Adrenal gland (tissue), 12 donors: Measurements from ENCODE around the gene ITPRIP. TPM values are rescaled to one million over a fixed set of nuclear protein-coding genes. Genes with fewer than 3 reads are reported as not detected.
A peak's percentile ranks its signal among the peaks of the same experiment; 100 is the strongest.

Source experiments
- DNase-seq, 7 donors: peaks; one replicate each; pipeline ENCODE4 v3.0.0-alpha.2; 2019 to 2020
- H3K27ac ChIP-seq, 5 donors: fragments of 200-600 bp; sonication (generic) in 4 of 5; 1 replicate in 3 of 5; 2 replicates in 2 of 5; pipeline versions ENCODE4 v1.5.1 to v1.8.0; 2016 to 2020; ENCODE audit warnings: mild to moderate bottlenecking in 1 of 5
- H3K27me3 ChIP-seq: fragments of 200-600 bp; 2 replicates; pipeline ENCODE4 v1.8.0; 2021
- H3K36me3 ChIP-seq, 2 donors: fragments of 200-600 bp; replicated peaks in 1 of 2; 1 replicate in 1 of 2; 2 replicates in 1 of 2; pipeline versions ENCODE4 v1.5.1 to v1.8.0; 2018 to 2022
- H3K4me1 ChIP-seq, 2 donors: fragments of 200-600 bp; replicated peaks in 1 of 2; 1 replicate in 1 of 2; 2 replicates in 1 of 2; pipeline versions ENCODE4 v1.5.1 to v1.8.0; 2018 to 2021
- H3K4me3 ChIP-seq, 4 donors: fragments of 200-600 bp; sonication (generic) in 3 of 4; one replicate each; pipeline ENCODE4 v1.5.1; 2016 to 2018
- H3K9me3 ChIP-seq, 3 donors: fragments of 200-600 bp; sonication (generic) in 1 of 3; replicated peaks in 1 of 3; 1 replicate in 2 of 3; 2 replicates in 1 of 3; pipeline versions ENCODE4 v1.5.1 to v1.8.0; 2016 to 2021
- CTCF ChIP-seq, 6 experiments: fragments of 450-650 bp in 4 of 6; fragments of 200-600 bp in 2 of 6; sonication (generic) in 1 of 6; IDR thresholded peaks; 1 replicate in 5 of 6; 2 replicates in 1 of 6; pipeline versions ENCODE4 v1.5.1 to v1.8.0; 2016 to 2021; ENCODE audit warnings: antibody characterized with exemption in 6 of 6, mild to moderate bottlenecking in 2 of 6, moderate library complexity in 1 of 6
- POLR2A ChIP-seq, 2 donors: fragments of 450-650 bp; IDR thresholded peaks; one replicate each; pipeline ENCODE4 v1.6.1; 2017; ENCODE audit warnings: antibody characterized with exemption in 2 of 2, mild to moderate bottlenecking in 2 of 2, moderate library complexity in 1 of 2
- WGBS, 4 donors: extraction: QIAGEN DNeasy Blood & Tissue Kit in 2 of 4; methylation state at CpG; one replicate each; pipeline versions ENCODE4 v1.1.5 to v1.1.7; 2013 to 2017; 5-methylcytosine and 5-hydroxymethylcytosine counted together
- intact Hi-C, 2 donors: fragments of 100-400 bp; cut with DNase I; formaldehyde crosslinking; loops; one replicate each; pipeline versions ENCODE4 v1.14.1 to v1.15.0; 2022 to 2023
- polyA plus RNA-seq, 3 donors: library from polyadenylated mRNA; stranded (reverse); fragments of 200-250 nt in 2 of 3; fragments of 350-450 nt in 1 of 3; fragmentation: Illumina TruSeq in 1 of 3; extraction: RNeasy Lipid Tissue Mini Kit (QIAGEN cat#74804) in 1 of 3; gene quantifications; one replicate each; pipeline ENCODE4 v1.2.3, GENCODE V29; 2013 to 2014
- total RNA-seq, 9 donors: library from RNA; depleted of rRNA in 4 of 9; stranded (reverse); fragments of >200 nt in 4 of 9; fragments of 120-200 nt in 1 of 9; fragmentation: NEBNext Ultra II Directional in 1 of 9; extraction: Animal tissue kit (Norgen Biotek cat#: 25700) in 1 of 9; gene quantifications; one replicate each; pipeline versions ENCODE4 v1.1.0 to v1.2.4, GENCODE V29; 2013 to 2023
- donor health status: healthy with polysubstance abuse.
- donor health status: Bipolar disorder and iron deficiency.
- donor health status: DM: yes; HTN: yes; CAD: no.
- donor health status: DM: no; HTN: no; CAD: no.
- donor health status: DM: no; HTN: no; CAD: no.
- donor health status: DM: yes; HTN: yes; CAD: no.

Gene ITPRIP
- total and polyA plus RNA-seq, 12 donors = 4.2 to 27.0 (median 19.1) TPM

- Histone ChIP-seq H3K36me3 (peaks cover 0 to 10% of the 10 kb centered on the region in 2 donors), H3K4me1 (peaks cover 6 to 21% of the 10 kb centered on the region in 2 donors), H3K9me3 (no peaks in the 10 kb centered on the region), H3K27me3 (no peaks in the 10 kb centered on the region), H3K4me3 (no peak overlapping the region), H3K27ac (no peak overlapping the region)
- TF ChIP-seq POLR2A (IDR thresholded peaks at IDR 0.05) = no peak
- no peak for TF ChIP-seq CTCF (IDR thresholded peaks at IDR 0.05)
- WGBS, 4 donors = 72 to 88% (median 74%) methylated on average over 3 of the region's 3 CpGs
- intact Hi-C loops = loop anchor here in 1 of 2 donors (5.0 kb wide), 1 partner anchor 45 kb away; the partner anchor contains the start of gene CFAP58
- peak in 1 of 7 donors; percentile 54 for DNase-seq
These were observed 31.4 kb downstream of the ITPRIP start for GRCh38 chr10:104306897-104307296.

GRCh38 chr10:104304927-104305326 lies 33.3 kb downstream of the ITPRIP start:
- Histone ChIP-seq H3K36me3 (no peaks in the 10 kb centered on the region), H3K4me1 (peaks cover 0 to 17% of the 10 kb centered on the region in 2 donors), H3K9me3 (no peaks in the 10 kb centered on the region), H3K27ac (peak overlapping the region in 1 of 5 donors; percentile 49), H3K27me3 (no peaks in the 10 kb centered on the region), H3K4me3 (no peak overlapping the region)
- TF ChIP-seq CTCF (IDR thresholded peaks at IDR 0.05) = no peak
- TF ChIP-seq POLR2A (IDR thresholded peaks at IDR 0.05) = no peak
- DNase-seq = peak in 1 of 7 donors; percentile 49
- 49 to 56% (median 54%) methylated on average over 8 of the region's 8 CpGs for WGBS, 4 donors
- intact Hi-C loops = loop anchor here in 1 of 2 donors (5.0 kb wide), 1 partner anchor 47 kb away; the partner anchor contains the start of gene CFAP58

GRCh38 chr10:104304356-104304745 lies 33.9 kb downstream of the ITPRIP start:
- no peak for DNase-seq
- Histone ChIP-seq H3K27me3 (no peaks in the 10 kb centered on the region), H3K4me3 (no peak overlapping the region), H3K9me3 (no peaks in the 10 kb centered on the region), H3K36me3 (no peaks in the 10 kb centered on the region), H3K27ac (peak overlapping the region in 1 of 5 donors; percentile 49), H3K4me1 (peaks cover 0 to 12% of the 10 kb centered on the region in 2 donors)
- WGBS, 4 donors = 81 to 85% (median 84%) methylated on average over 4 of the region's 4 CpGs
- no peak for TF ChIP-seq CTCF (IDR thresholded peaks at IDR 0.05)
- TF ChIP-seq POLR2A (IDR thresholded peaks at IDR 0.05) = no peak
- intact Hi-C loops = no loop called here

- H3K27ac ChIP-seq = peak overlapping the region in 1 of 5 donors; percentile 33
- DNase-seq = peak in 1 of 7 donors; percentile 40
- intact Hi-C loops = no loop called here
- WGBS, 4 donors = 44 to 50% (median 47%) methylated on average over 2 of the region's 2 CpGs
- no peak overlapping the region for H3K4me3 ChIP-seq
- H3K36me3 ChIP-seq = no peaks in the 10 kb centered on the region
- H3K27me3 ChIP-seq = no peaks in the 10 kb centered on the region
- no peaks in the 10 kb centered on the region for H3K9me3 ChIP-seq
- TF ChIP-seq CTCF (IDR thresholded peaks at IDR 0.05) = no peak
- TF ChIP-seq POLR2A (IDR thresholded peaks at IDR 0.05) = no peak
- peaks cover 0 to 12% of the 10 kb centered on the region in 2 donors for H3K4me1 ChIP-seq
These were observed 34.5 kb downstream of the ITPRIP start for GRCh38 chr10:104303594-104304355.
